Activated CD8-positive, alpha-beta memory T cell treated with anti-CD3 and anti-CD28 coated beads, Interleukin-2, amount 50 U/mL, for 48 hours (primary cell): Measurements from ENCODE around the gene CATSPER4.

ENCODE experiments used
- DNase-seq: peaks from one replicate; pipeline ENCODE4 v3.0.0-alpha.2; 2020

Gene CATSPER4

GRCh38 chr1:26164861-26165842, 25.2 kb upstream of the CATSPER4 start:
- no peak for DNase-seq

- no peak for DNase-seq
Observed at GRCh38 chr1:26166719-26167281, 23.6 kb upstream of the CATSPER4 start.

- DNase-seq = no peak
Observed at GRCh38 chr1:26168410-26169197, 21.8 kb upstream of the CATSPER4 start, which contains the start of gene C1orf232. Gene C1orf232, minus strand, starts transcription at chr1:26168963. Its CDS starts 464 bp downstream, at chr1:26168499.

- no peak for DNase-seq
Observed at GRCh38 chr1:26169198-26169554, 21.2 kb upstream of the CATSPER4 start.

- peak; percentile 96 for DNase-seq
Observed at GRCh38 chr1:26169669-26170471, 20.5 kb upstream of the CATSPER4 start, which contains the start of gene ZNF593. Gene ZNF593, plus strand, starts transcription at chr1:26169908. Its CDS starts 76 bp downstream, at chr1:26169984.

GRCh38 chr1:26170472-26170821, 20.0 kb upstream of the CATSPER4 start:
- DNase-seq = no peak

GRCh38 chr1:26171084-26172072, 19.0 kb upstream of the CATSPER4 start, which contains the start of gene ZNF593OS:
Gene ZNF593OS, minus strand, starts transcription at chr1:26171832. Its CDS starts 171 bp downstream, at chr1:26171661.
- no peak for DNase-seq

- DNase-seq = no peak
Observed at GRCh38 chr1:26175346-26175745, 15.1 kb upstream of the CATSPER4 start.

- DNase-seq = no peak
Observed at GRCh38 chr1:26177182-26177684, 13.2 kb upstream of the CATSPER4 start, which contains the start of gene CNKSR1. Gene CNKSR1, plus strand, starts transcription at chr1:26177491. Its CDS starts 57 bp downstream, at chr1:26177548.

GRCh38 chr1:26180010-26180506, 10.3 kb upstream of the CATSPER4 start:
- DNase-seq = no peak

GRCh38 chr1:26181586-26182382, 8.6 kb upstream of the CATSPER4 start:
- no peak for DNase-seq

GRCh38 chr1:26182383-26182696, 8.1 kb upstream of the CATSPER4 start:
- no peak for DNase-seq

GRCh38 chr1:26184086-26184485, 6.3 kb upstream of the CATSPER4 start:
- no peak for DNase-seq

- no peak for DNase-seq
Observed at GRCh38 chr1:26184883-26185282, 5.5 kb upstream of the CATSPER4 start.

GRCh38 chr1:26187882-26188281, 2.5 kb upstream of the CATSPER4 start:
- DNase-seq = no peak

- DNase-seq = no peak
Observed at GRCh38 chr1:26188477-26188876, 1.9 kb upstream of the CATSPER4 start.

- DNase-seq = no peak
Observed at GRCh38 chr1:26189331-26189730, 1.1 kb upstream of the CATSPER4 start.

GRCh38 chr1:26189751-26190275, 589 bp upstream of the CATSPER4 start:
- DNase-seq = no peak

GRCh38 chr1:26191739-26192138, 1.3 kb downstream of the CATSPER4 start:
- no peak for DNase-seq

- no peak for DNase-seq
Observed at GRCh38 chr1:26195805-26196204, 5.4 kb downstream of the CATSPER4 start.
